ENCODE data around the gene NLRP1. TPM values are rescaled to one million over a fixed set of nuclear protein-coding genes. Genes with fewer than 3 reads are reported as not detected.

The NLRP1 gene
- total and polyA plus RNA-seq, 10 of the 15 experiments (the other 5 are each of a cell fraction or from before 2014, with no cell fraction given) = 2.8 to 21.8 (median 11.9) TPM

DNA sequence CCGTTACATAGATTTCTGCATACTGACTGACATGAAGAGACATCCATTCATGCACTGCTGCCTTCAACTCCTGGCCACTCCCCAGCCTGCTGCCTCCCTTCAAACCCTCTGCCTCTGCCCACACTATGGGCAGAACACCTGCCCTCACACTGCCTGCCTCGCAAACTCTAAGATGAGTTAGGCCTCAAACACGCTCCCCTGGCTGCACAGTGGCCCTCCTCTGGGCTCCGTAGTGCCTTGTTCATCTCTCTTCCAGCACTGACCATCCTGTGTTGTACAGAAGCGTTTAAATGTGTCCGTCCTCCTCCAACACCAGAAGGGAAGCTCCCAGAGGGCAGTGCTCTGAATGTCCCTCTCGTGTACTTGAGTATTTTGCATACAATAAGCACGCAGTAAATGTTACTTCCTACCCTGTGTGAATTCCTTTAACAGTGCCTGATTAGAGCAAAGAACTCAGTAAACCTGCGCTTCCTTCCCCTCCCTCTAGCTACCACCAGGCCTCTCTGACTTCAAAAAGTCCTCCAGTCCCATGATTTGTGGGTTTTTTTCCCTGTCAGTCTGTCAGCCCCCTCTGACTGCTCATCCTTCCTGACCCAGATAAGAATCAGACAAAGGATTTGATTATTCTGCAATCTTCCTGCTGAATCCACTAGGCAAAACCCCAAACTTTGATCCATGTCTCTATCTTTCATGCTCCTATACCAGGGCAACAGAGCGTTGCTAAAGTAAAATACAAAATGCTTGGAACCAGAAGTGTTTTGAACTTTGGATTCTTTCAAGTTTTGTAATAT is 119.4 kb downstream of the NLRP1 start (continued):
- no peak for TF ChIP-seq FOXK2 (IDR thresholded peaks at IDR 0.05)
- TF ChIP-seq, protein P1, sequence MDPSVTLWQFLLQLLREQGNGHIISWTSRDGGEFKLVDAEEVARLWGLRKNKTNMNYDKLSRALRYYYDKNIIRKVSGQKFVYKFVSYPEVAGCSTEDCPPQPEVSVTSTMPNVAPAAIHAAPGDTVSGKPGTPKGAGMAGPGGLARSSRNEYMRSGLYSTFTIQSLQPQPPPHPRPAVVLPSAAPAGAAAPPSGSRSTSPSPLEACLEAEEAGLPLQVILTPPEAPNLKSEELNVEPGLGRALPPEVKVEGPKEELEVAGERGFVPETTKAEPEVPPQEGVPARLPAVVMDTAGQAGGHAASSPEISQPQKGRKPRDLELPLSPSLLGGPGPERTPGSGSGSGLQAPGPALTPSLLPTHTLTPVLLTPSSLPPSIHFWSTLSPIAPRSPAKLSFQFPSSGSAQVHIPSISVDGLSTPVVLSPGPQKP (IDR thresholded peaks at IDR 0.05; ENCODE audit: low read depth, low read length) = no peak

Other genes starting within 250 kb of the NLRP1 start
- 188 and 189 TPM in 2 replicates for gene NUP88, start 164.8 kb downstream of the NLRP1 start, total RNA-seq (2014; rRNA removed)
- gene NUP88, start 164.8 kb downstream of the NLRP1 start, total RNA-seq (2014; rRNA removed; fragmentation: Illumina TruSeq; extraction: Trizol) = 232 and 233 TPM in 2 replicates
- 109 and 125 TPM in 2 replicates for gene NUP88, start 164.8 kb downstream of the NLRP1 start, total RNA-seq (2021)
- 200 and 238 TPM in 2 replicates for gene NUP88, start 164.8 kb downstream of the NLRP1 start, polyA plus RNA-seq (2011; rRNA removed)
- 244 and 280 TPM in 2 replicates for gene NUP88, start 164.8 kb downstream of the NLRP1 start, polyA plus RNA-seq (2014; fragmentation: Illumina TruSeq; extraction: Trizol)
- 100 to 1,000 TPM; 110 to 137 TPM for gene NUP88, start 164.8 kb downstream of the NLRP1 start, polyA plus RNA-seq (2014; fragmentation: Nextera tagmentation; extraction: Ambion mirVana)
- 153 and 173 TPM in 2 replicates for gene NUP88, start 164.8 kb downstream of the NLRP1 start, polyA plus RNA-seq (2014; rRNA removed)
- 100 to 1,000 TPM; 188 to 208 TPM for gene NUP88, start 164.8 kb downstream of the NLRP1 start, polyA plus RNA-seq (2016; fragmentation: Nextera tagmentation; extraction: Ambion mirVana)
- gene RPAIN, start 164.3 kb downstream of the NLRP1 start, total RNA-seq (2014; rRNA removed) = 68.6 and 70.4 TPM in 2 replicates
- 74.6 and 76.3 TPM in 2 replicates for gene RPAIN, start 164.3 kb downstream of the NLRP1 start, total RNA-seq (2014; rRNA removed; fragmentation: Illumina TruSeq; extraction: Trizol)
- gene RPAIN, start 164.3 kb downstream of the NLRP1 start, total RNA-seq (2021) = 44.6 and 45.8 TPM in 2 replicates
- gene RPAIN, start 164.3 kb downstream of the NLRP1 start, polyA plus RNA-seq (2011; rRNA removed) = 69.5 and 69.8 TPM in 2 replicates
- 50.2 and 53.3 TPM in 2 replicates for gene RPAIN, start 164.3 kb downstream of the NLRP1 start, polyA plus RNA-seq (2014; fragmentation: Illumina TruSeq; extraction: Trizol)
- gene RPAIN, start 164.3 kb downstream of the NLRP1 start, polyA plus RNA-seq (2014; fragmentation: Nextera tagmentation; extraction: Ambion mirVana) = 100 to 1,000 TPM; 101 to 109 TPM
- 50.6 and 56.4 TPM in 2 replicates for gene RPAIN, start 164.3 kb downstream of the NLRP1 start, polyA plus RNA-seq (2014; rRNA removed)
- gene RPAIN, start 164.3 kb downstream of the NLRP1 start, polyA plus RNA-seq (2016; fragmentation: Nextera tagmentation; extraction: Ambion mirVana) = 10 to 100 TPM; 71.5 to 74.8 TPM
- 415 and 426 TPM in 2 replicates for gene C1QBP, start 145.4 kb downstream of the NLRP1 start, total RNA-seq (2014; rRNA removed)
- 629 and 683 TPM in 2 replicates for gene C1QBP, start 145.4 kb downstream of the NLRP1 start, total RNA-seq (2014; rRNA removed; fragmentation: Illumina TruSeq; extraction: Trizol)
- gene C1QBP, start 145.4 kb downstream of the NLRP1 start, total RNA-seq (2021) = 411 and 415 TPM in 2 replicates
- gene C1QBP, start 145.4 kb downstream of the NLRP1 start, polyA plus RNA-seq (2011; rRNA removed) = 444 and 610 TPM in 2 replicates
- gene C1QBP, start 145.4 kb downstream of the NLRP1 start, polyA plus RNA-seq (2014; fragmentation: Illumina TruSeq; extraction: Trizol) = 592 and 753 TPM in 2 replicates
- 100 to 1,000 TPM; 124 to 227 TPM for gene C1QBP, start 145.4 kb downstream of the NLRP1 start, polyA plus RNA-seq (2014; fragmentation: Nextera tagmentation; extraction: Ambion mirVana)
- gene C1QBP, start 145.4 kb downstream of the NLRP1 start, polyA plus RNA-seq (2014; rRNA removed) = 381 and 414 TPM in 2 replicates
- gene C1QBP, start 145.4 kb downstream of the NLRP1 start, polyA plus RNA-seq (2016; fragmentation: Nextera tagmentation; extraction: Ambion mirVana) = 100 to 1,000 TPM; 945 to 989 TPM
- gene DHX33, start 115.5 kb downstream of the NLRP1 start, total RNA-seq (2014; rRNA removed) = 11.7 and 12.7 TPM in 2 replicates
- 12.4 and 12.8 TPM in 2 replicates for gene DHX33, start 115.5 kb downstream of the NLRP1 start, total RNA-seq (2014; rRNA removed; fragmentation: Illumina TruSeq; extraction: Trizol)
- gene DHX33, start 115.5 kb downstream of the NLRP1 start, total RNA-seq (2021) = 30.6 and 33.5 TPM in 2 replicates
- 12.3 and 16.5 TPM in 2 replicates for gene DHX33, start 115.5 kb downstream of the NLRP1 start, polyA plus RNA-seq (2011; rRNA removed)
- gene DHX33, start 115.5 kb downstream of the NLRP1 start, polyA plus RNA-seq (2014; fragmentation: Illumina TruSeq; extraction: Trizol) = 32.0 and 33.2 TPM in 2 replicates
- gene DHX33, start 115.5 kb downstream of the NLRP1 start, polyA plus RNA-seq (2014; fragmentation: Nextera tagmentation; extraction: Ambion mirVana) = 10 to 100 TPM; 12.2 to 13.3 TPM
- gene DHX33, start 115.5 kb downstream of the NLRP1 start, polyA plus RNA-seq (2014; rRNA removed) = 24.6 and 24.8 TPM in 2 replicates
- 1 to 10 TPM; 6.5 to 8.5 TPM for gene DHX33, start 115.5 kb downstream of the NLRP1 start, polyA plus RNA-seq (2016; fragmentation: Nextera tagmentation; extraction: Ambion mirVana)
- gene DERL2, start 98.3 kb downstream of the NLRP1 start, total RNA-seq (2014; rRNA removed) = 31.4 and 46.6 TPM in 2 replicates
- 35.0 and 40.5 TPM in 2 replicates for gene DERL2, start 98.3 kb downstream of the NLRP1 start, total RNA-seq (2014; rRNA removed; fragmentation: Illumina TruSeq; extraction: Trizol)
- gene DERL2, start 98.3 kb downstream of the NLRP1 start, total RNA-seq (2021) = 59.4 and 60.4 TPM in 2 replicates
- gene DERL2, start 98.3 kb downstream of the NLRP1 start, polyA plus RNA-seq (2011; rRNA removed) = 78.2 and 96.2 TPM in 2 replicates
- 42.1 and 42.2 TPM in 2 replicates for gene DERL2, start 98.3 kb downstream of the NLRP1 start, polyA plus RNA-seq (2014; fragmentation: Illumina TruSeq; extraction: Trizol)
- gene DERL2, start 98.3 kb downstream of the NLRP1 start, polyA plus RNA-seq (2014; fragmentation: Nextera tagmentation; extraction: Ambion mirVana) = 100 to 1,000 TPM; 161 to 236 TPM
- 44.9 and 53.0 TPM in 2 replicates for gene DERL2, start 98.3 kb downstream of the NLRP1 start, polyA plus RNA-seq (2014; rRNA removed)
- gene DERL2, start 98.3 kb downstream of the NLRP1 start, polyA plus RNA-seq (2016; fragmentation: Nextera tagmentation; extraction: Ambion mirVana) = 100 to 1,000 TPM; 156 to 170 TPM
- gene MIS12, start 97.9 kb downstream of the NLRP1 start, total RNA-seq (2014; rRNA removed) = 24.0 and 28.7 TPM in 2 replicates
- 34.1 and 34.2 TPM in 2 replicates for gene MIS12, start 97.9 kb downstream of the NLRP1 start, total RNA-seq (2014; rRNA removed; fragmentation: Illumina TruSeq; extraction: Trizol)
- 19.8 and 20.6 TPM in 2 replicates for gene MIS12, start 97.9 kb downstream of the NLRP1 start, total RNA-seq (2021)
- 25.9 and 40.7 TPM in 2 replicates for gene MIS12, start 97.9 kb downstream of the NLRP1 start, polyA plus RNA-seq (2011; rRNA removed)
- 33.4 and 35.5 TPM in 2 replicates for gene MIS12, start 97.9 kb downstream of the NLRP1 start, polyA plus RNA-seq (2014; fragmentation: Illumina TruSeq; extraction: Trizol)
- gene MIS12, start 97.9 kb downstream of the NLRP1 start, polyA plus RNA-seq (2014; fragmentation: Nextera tagmentation; extraction: Ambion mirVana) = 10 to 100 TPM; 19.9 to 24.0 TPM
- gene MIS12, start 97.9 kb downstream of the NLRP1 start, polyA plus RNA-seq (2014; rRNA removed) = 18.7 and 20.4 TPM in 2 replicates
- 10 to 100 TPM; 32.8 to 33.3 TPM for gene MIS12, start 97.9 kb downstream of the NLRP1 start, polyA plus RNA-seq (2016; fragmentation: Nextera tagmentation; extraction: Ambion mirVana)